Brain microvascular endothelial cell (primary cell): ENCODE data around the gene PTGDS.
"Not testable (repeated sequence)": the region's sequence is repeated elsewhere in the genome, so short reads cannot be mapped to it uniquely, and the experiment has no call there.

Source experiments
- DNase-seq: peaks from one replicate; pipeline ENCODE4 v3.0.0-alpha.2; 2020
- H3K27ac ChIP-seq: fragments of 250-450 bp; sonication (Bioruptor Pico); 2 replicates; pipeline ENCODE4 v1.5.1; 2020; ENCODE audit warnings: mild to moderate bottlenecking, moderate library complexity
- H3K27me3 ChIP-seq: fragments of 250-450 bp; sonication (Bioruptor Pico); replicated peaks from 2 replicates; pipeline ENCODE4 v1.5.1; 2020; ENCODE audit warnings: mild to moderate bottlenecking
- H3K36me3 ChIP-seq: fragments of 250-450 bp; sonication (Bioruptor Pico); replicated peaks from 2 replicates; pipeline ENCODE4 v1.5.1; 2020; ENCODE audit warnings: mild to moderate bottlenecking
- H3K4me3 ChIP-seq: 2 replicates; pipeline ENCODE4 v1.5.1; 2011; ENCODE audit warnings: low read depth, mild to moderate bottlenecking, control low read depth, low read length, moderate library complexity
- CTCF ChIP-seq: IDR thresholded peaks from 2 replicates; pipeline ENCODE4 v1.5.1; 2011; ENCODE audit warnings: low read depth, mild to moderate bottlenecking, moderate library complexity, low read length, control low read depth, inconsistent platforms; ENCODE audit errors: missing control alignments
- in situ Hi-C: cut with HindIII; loops from 2 replicates; pipeline ENCODE4 v1.10.0; 2017; ENCODE audit warnings: low sequenced_read_pairs, low pct_ligation_motif_present

Gene PTGDS

DNA sequence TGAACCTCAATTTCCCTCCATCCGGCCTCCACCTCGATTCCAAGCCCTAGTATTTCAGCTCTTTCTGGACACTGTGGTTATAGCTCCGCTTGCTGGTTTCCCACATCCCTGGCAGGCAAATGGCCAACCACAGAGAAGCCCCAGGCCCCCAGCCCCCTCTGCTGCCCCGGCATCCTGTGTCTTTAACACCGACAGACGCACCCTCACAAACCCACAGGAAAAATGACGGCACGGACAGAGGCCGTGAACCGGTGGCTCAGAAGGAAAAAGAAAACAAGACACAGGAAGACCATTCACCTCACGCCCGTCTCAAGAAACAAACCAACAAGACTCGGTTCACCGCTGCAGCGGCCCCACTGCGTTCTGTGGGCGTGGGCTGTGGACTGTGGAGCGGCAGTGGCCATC, 20.5 kb downstream of the PTGDS start:
- peak; percentile 70 for TF ChIP-seq CTCF
- DNase-seq: peak; percentile 74
- in situ Hi-C loops: no loop called here
- Histone ChIP-seq H3K36me3 (no peaks in the 10 kb centered on the region), H3K27me3 (no peaks in the 10 kb centered on the region), H3K4me3 (no peak overlapping the region), H3K27ac (no peak overlapping the region)

- H3K27me3 ChIP-seq: no peaks in the 10 kb centered on the region
- no peaks in the 10 kb centered on the region for H3K36me3 ChIP-seq
- H3K27ac ChIP-seq: peak overlapping the region; percentile 69
- TF ChIP-seq CTCF: no peak
- no peak overlapping the region for H3K4me3 ChIP-seq
- in situ Hi-C loops: no loop called here
- DNase-seq: peak; percentile 66
Measured at GRCh38 chr9:137000177-137000930, 23.1 kb downstream of the PTGDS start.

- no peak for TF ChIP-seq CTCF
- Histone ChIP-seq H3K4me3 (no peak overlapping the region), H3K27me3 (no peaks in the 10 kb centered on the region), H3K27ac (no peak overlapping the region), H3K36me3 (no peaks in the 10 kb centered on the region)
- in situ Hi-C loops: no loop called here
- no peak for DNase-seq
Measured at GRCh38 chr9:137001857-137002645, 24.7 kb downstream of the PTGDS start.

DNA sequence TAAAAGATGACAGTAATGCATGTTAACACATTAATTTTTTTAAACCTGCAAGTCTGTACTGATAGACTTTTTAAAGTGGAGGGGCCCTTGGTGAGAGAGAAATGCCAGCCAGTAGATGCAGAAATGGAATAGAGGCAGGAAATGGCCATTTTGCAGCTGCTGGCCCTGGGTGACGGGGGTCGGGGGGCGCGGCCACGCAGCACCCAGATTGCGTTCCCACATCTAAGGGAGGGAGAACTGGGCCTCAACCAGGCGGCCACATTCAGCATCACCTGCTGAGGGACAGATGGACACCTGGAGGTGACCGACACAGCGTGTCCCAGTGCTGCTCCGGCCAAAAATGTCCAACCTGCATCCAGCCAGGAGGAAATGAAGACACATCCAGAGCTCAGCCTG, 25.3 kb downstream of the PTGDS start:
- Histone ChIP-seq H3K4me3 (no peak overlapping the region), H3K36me3 (no peaks in the 10 kb centered on the region), H3K27me3 (no peaks in the 10 kb centered on the region), H3K27ac (no peak overlapping the region)
- no peak for DNase-seq
- in situ Hi-C loops: no loop called here
- TF ChIP-seq CTCF: no peak

- H3K4me3 ChIP-seq, H3K27me3 ChIP-seq, H3K27ac ChIP-seq, H3K36me3 ChIP-seq, in situ Hi-C loops: not testable (repeated sequence)
- peak; percentile 25 for DNase-seq
- TF ChIP-seq CTCF: peak; percentile 47
Measured at GRCh38 chr9:137004285-137004684, 27.0 kb downstream of the PTGDS start.
